ENCODE data around the gene SEPTIN5. TPM values are rescaled to one million over a fixed set of nuclear protein-coding genes. Genes with fewer than 3 reads are reported as not detected.

Gene SEPTIN5
- total RNA-seq, 1 experiment from 2014 or later: 2.0 TPM

DNA sequence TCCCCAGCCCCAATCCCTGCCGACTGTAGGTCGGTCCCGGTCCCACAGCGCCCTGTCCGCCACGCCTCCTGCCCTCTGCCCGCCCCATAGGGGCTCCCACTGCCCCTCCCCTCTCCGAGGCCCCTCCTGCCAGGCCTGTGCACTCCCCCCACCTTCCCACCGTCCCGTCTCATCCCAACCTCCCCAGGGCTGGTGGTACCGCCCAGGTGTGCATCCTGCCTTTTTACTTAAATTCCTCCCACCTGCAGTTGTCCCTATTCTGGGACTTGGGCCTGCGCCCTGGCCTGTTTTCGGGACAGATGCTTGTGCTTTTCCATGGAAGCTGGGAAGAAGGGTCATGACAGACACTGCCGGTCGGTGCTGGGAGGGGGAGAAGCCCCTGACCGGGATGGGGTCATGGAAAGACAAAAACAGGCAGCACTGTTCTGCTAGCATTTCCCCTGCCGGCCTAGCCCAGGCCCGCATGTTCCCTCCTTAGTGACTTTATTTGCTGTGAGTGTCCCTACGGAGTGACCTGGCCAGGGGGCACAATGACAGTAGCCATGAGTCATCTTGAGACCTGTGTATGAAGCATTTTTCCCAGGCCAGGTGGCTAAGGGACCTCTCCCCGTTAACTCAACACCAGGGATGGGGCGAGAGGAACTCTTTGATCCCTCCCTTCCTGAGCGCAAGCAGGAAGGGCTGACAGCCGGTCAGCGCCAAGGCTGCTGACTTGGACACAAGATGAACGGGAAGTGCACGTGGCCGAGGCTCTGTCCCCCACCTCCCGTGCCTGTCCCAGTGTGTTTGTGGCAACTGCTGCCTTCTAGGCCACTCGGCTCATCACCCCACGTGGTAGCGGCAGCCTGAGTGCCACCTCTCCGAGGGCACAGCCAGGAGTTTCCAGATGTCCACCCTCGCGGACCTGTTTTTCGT, 53.4 kb downstream of the SEPTIN5 start:
- CTCF ChIA-PET: no interaction called here
- intact Hi-C loops (cut with micrococcal nuclease; ENCODE audit: unreplicated experiment): loop anchor here (1.0 to 10.0 kb wide), 3 partner anchors 37 to 117 kb away; partner anchors contain the start of genes GNB1L and RTL10
- Histone ChIP-seq H3K9me2 (ENCODE audit: insufficient read depth) (no peaks in the 10 kb centered on the region), H3K4me3 (peak overlapping the region; percentile 48; the same call in 1 of the 2 replicates), H3K4me2 (peak overlapping the region; percentile 70), H3K9me3 (ENCODE audit: insufficient read depth, low read depth) (no peaks in the 10 kb centered on the region), H3K27ac (no peak overlapping the region), H2AFZ (no peak overlapping the region), H3K36me3 (ENCODE audit: low read depth) (no peaks in the 10 kb centered on the region), H3F3A (ENCODE audit: insufficient read depth, low read depth) (no peaks in the 10 kb centered on the region), H4K20me1 (ENCODE audit: insufficient read depth) (no peaks in the 10 kb centered on the region), H3K4me1 (replicated peaks; ENCODE audit: insufficient read depth) (peaks cover 7% of the 10 kb centered on the region; the same call in 1 of the 2 replicates), H3K27me3 (ENCODE audit: insufficient read depth, low read depth) (peaks cover 29% of the 10 kb centered on the region), H3K79me2 (ENCODE audit: low read depth) (no peaks in the 10 kb centered on the region)
- DNase-seq: peak; percentile 39 to 55
- TF ChIP-seq EZH2 (IDR thresholded peaks at IDR 0.05; ENCODE audit: low read depth): no peak
- TF ChIP-seq, protein P1, sequence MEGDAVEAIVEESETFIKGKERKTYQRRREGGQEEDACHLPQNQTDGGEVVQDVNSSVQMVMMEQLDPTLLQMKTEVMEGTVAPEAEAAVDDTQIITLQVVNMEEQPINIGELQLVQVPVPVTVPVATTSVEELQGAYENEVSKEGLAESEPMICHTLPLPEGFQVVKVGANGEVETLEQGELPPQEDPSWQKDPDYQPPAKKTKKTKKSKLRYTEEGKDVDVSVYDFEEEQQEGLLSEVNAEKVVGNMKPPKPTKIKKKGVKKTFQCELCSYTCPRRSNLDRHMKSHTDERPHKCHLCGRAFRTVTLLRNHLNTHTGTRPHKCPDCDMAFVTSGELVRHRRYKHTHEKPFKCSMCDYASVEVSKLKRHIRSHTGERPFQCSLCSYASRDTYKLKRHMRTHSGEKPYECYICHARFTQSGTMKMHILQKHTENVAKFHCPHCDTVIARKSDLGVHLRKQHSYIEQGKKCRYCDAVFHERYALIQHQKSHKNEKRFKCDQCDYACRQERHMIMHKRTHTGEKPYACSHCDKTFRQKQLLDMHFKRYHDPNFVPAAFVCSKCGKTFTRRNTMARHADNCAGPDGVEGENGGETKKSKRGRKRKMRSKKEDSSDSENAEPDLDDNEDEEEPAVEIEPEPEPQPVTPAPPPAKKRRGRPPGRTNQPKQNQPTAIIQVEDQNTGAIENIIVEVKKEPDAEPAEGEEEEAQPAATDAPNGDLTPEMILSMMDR (conservative IDR thresholded peaks at IDR 0.05): 0 out of 2 replicates have a peak, but pooled peaks have one; percentile 4
- BruUV-seq (replicated peaks): no TSS peak
- POLR2A ChIA-PET (ENCODE audit: unreplicated experiment): no interaction called here

DNA sequence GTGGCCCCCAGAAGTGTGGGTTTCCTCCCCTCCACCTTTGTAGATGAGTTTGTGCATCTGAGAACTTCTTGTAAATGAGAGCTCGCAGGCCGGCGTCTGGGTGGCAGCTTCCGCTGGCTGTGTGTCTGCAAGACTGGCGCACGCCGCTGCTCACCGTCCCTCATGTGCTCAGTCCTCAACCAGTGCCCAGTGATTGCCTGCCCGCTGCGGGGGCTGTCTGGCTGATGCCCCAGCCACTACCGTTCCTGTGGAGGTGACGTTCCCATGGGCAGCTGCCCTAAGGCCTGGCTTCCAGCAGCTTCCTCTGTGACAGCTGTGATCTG, 55.1 kb downstream of the SEPTIN5 start:
- Histone ChIP-seq H3K4me3 (no peak overlapping the region), H3K36me3 (ENCODE audit: low read depth) (no peaks in the 10 kb centered on the region), H4K20me1 (ENCODE audit: insufficient read depth) (no peaks in the 10 kb centered on the region), H3K4me1 (replicated peaks; ENCODE audit: insufficient read depth) (peaks cover 7% of the 10 kb centered on the region; the same call in 1 of the 2 replicates), H3K79me2 (ENCODE audit: low read depth) (no peaks in the 10 kb centered on the region), H3K4me2 (no peak overlapping the region), H3K9me3 (ENCODE audit: insufficient read depth, low read depth) (no peaks in the 10 kb centered on the region), H3K9me2 (ENCODE audit: insufficient read depth) (no peaks in the 10 kb centered on the region), H3F3A (ENCODE audit: insufficient read depth, low read depth) (no peaks in the 10 kb centered on the region), H3K27me3 (ENCODE audit: insufficient read depth, low read depth) (peaks cover 29% of the 10 kb centered on the region), H3K27ac (no peak overlapping the region), H2AFZ (no peak overlapping the region)
- ChIA-PET POLR2A (ENCODE audit: unreplicated experiment) (no interaction called here), CTCF (no interaction called here)
- intact Hi-C loops (cut with micrococcal nuclease; ENCODE audit: unreplicated experiment): loop anchor here (5.0 to 10.0 kb wide), 2 partner anchors 83 to 115 kb away; partner anchors contain the start of genes GNB1L and RTL10
- no TSS peak for BruUV-seq (replicated peaks)
- no peak for DNase-seq
- no peak for TF ChIP-seq EZH2 (IDR thresholded peaks at IDR 0.05; ENCODE audit: low read depth)
- TF ChIP-seq, protein P1 (conservative IDR thresholded peaks at IDR 0.05): no peak

DNA sequence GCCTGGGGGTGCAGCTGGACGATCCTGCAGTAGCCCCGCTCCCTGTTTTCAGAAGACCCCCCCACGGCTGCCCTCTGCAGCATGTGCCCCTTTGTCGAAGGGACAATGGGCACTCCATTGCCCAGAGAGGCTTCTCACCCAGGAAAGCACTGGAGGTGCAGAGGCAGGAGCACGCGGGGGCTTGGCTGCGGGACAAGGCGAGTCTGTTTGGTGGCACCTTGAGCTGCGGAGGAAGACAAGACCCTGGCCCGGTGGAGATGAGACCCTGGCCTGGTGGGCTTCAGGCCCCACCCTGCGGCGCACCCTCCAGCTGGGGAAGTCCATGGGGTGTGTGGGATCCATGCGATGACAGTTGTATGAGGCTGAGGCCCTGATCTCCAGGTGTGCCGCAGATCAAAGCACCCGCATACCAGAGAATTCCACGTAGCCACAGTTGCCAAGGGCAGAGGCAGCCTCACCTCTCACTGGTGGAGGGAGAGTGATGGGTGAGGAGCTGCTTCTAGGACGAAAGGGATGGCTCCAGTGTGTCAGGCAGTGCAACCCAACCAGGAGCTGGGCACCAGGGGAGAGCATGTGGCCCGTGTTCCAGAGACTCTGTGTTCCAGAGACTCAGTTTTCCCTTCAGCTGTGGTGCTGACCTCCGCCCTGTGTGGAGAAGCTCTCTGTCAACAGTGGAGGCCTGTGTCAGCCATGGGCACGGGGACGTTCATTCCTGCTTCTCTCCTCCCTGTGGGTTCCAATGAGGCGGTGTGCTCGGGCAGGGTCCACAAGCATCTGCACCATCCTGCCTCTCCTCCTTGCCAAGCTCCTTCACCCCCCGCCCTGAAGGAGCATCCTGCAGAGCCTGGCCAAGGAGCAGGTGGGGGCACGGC, 56.3 kb downstream of the SEPTIN5 start:
- no peaks in the 10 kb centered on the region for H3K9me2 ChIP-seq (ENCODE audit: insufficient read depth)
- peaks cover 18% of the 10 kb centered on the region for H3K27me3 ChIP-seq (ENCODE audit: insufficient read depth, low read depth)
- ChIA-PET CTCF (no interaction called here), POLR2A (ENCODE audit: unreplicated experiment) (no interaction called here)
- H3K4me2 ChIP-seq: no peak overlapping the region
- no peaks in the 10 kb centered on the region for H3K36me3 ChIP-seq (ENCODE audit: low read depth)
- H3F3A ChIP-seq (ENCODE audit: insufficient read depth, low read depth): no peaks in the 10 kb centered on the region
- TF ChIP-seq, protein P1 (conservative IDR thresholded peaks at IDR 0.05): no peak
- TF ChIP-seq EZH2 (IDR thresholded peaks at IDR 0.05; ENCODE audit: low read depth): no peak
- no peak for DNase-seq
- peaks cover 7% of the 10 kb centered on the region; the same call in 1 of the 2 replicates for H3K4me1 ChIP-seq (replicated peaks; ENCODE audit: insufficient read depth)
- H3K79me2 ChIP-seq (ENCODE audit: low read depth): no peaks in the 10 kb centered on the region
- H3K9me3 ChIP-seq (ENCODE audit: insufficient read depth, low read depth): no peaks in the 10 kb centered on the region
- H2AFZ ChIP-seq: no peak overlapping the region
- no peak overlapping the region for H3K4me3 ChIP-seq
- intact Hi-C loops (cut with micrococcal nuclease; ENCODE audit: unreplicated experiment): no loop called here
- H4K20me1 ChIP-seq (ENCODE audit: insufficient read depth): no peaks in the 10 kb centered on the region
- no TSS peak for BruUV-seq (replicated peaks)
- no peak overlapping the region for H3K27ac ChIP-seq

Measured in PC-9 (cell line).